Left lung (tissue), 10 donors: Measurements from ENCODE around the gene RALGPS1. TPM values are rescaled to one million over a fixed set of nuclear protein-coding genes. Genes with fewer than 3 reads are reported as not detected.

Experiments used
- ATAC-seq: fragments of 200-7000 bp; cut with Tn5 transposase; one replicate; pipeline ENCODE4 v1.9.1; 2020; ENCODE audit warnings: moderate library complexity
- DNase-seq, 4 donors: peaks; one replicate each; pipeline ENCODE4 v3.0.0-alpha.2; 2013 to 2020
- H3K27ac ChIP-seq, 2 donors: fragments of 200-600 bp; sonication (generic) in 1 of 2; one replicate each; pipeline versions ENCODE4 v1.5.0 to v1.8.0; 2020 to 2021
- H3K27me3 ChIP-seq, 2 donors: fragments of 200-600 bp; sonication (generic) in 1 of 2; one replicate each; pipeline versions ENCODE4 v1.5.0 to v1.8.0; 2020 to 2021
- H3K36me3 ChIP-seq, 2 donors: fragments of 200-600 bp; sonication (generic) in 1 of 2; one replicate each; pipeline versions ENCODE4 v1.5.0 to v1.8.0; 2020 to 2021
- H3K4me1 ChIP-seq, 2 donors: fragments of 200-600 bp; one replicate each; pipeline ENCODE4 v1.8.0; 2021
- H3K4me3 ChIP-seq, 2 donors: fragments of 200-600 bp; sonication (generic) in 1 of 2; one replicate each; pipeline versions ENCODE4 v1.5.0 to v1.8.0; 2020 to 2021; ENCODE audit warnings: mild to moderate bottlenecking in 1 of 2
- H3K9me3 ChIP-seq, 2 donors: fragments of 200-600 bp; sonication (generic) in 1 of 2; one replicate each; pipeline versions ENCODE4 v1.5.0 to v1.8.0; 2020 to 2021
- CTCF ChIP-seq, 2 donors: fragments of 200-600 bp; sonication (generic) in 1 of 2; IDR thresholded peaks; one replicate each; pipeline versions ENCODE4 v1.5.0 to v1.8.0; 2021; ENCODE audit warnings: antibody characterized with exemption in 2 of 2
- intact Hi-C, 2 donors: fragments of 100-400 bp; cut with DNase I; formaldehyde crosslinking; loops; one replicate each; pipeline versions ENCODE4 v1.11.2 to v1.14.2; 2022
- polyA plus RNA-seq, 6 donors: library from polyadenylated mRNA; unstranded; fragments of 120-200 nt; gene quantifications; one replicate each; pipeline ENCODE4 v1.2.1, GENCODE V29; 2013; ENCODE audit not compliant: insufficient read length in 6 of 6
- total RNA-seq, 2 donors: library from RNA; stranded (reverse); fragmentation: NEBNext Ultra II Directional; extraction: Animal tissue kit (Norgen Biotek cat#: 25700); gene quantifications; one replicate each; pipeline ENCODE4 v1.2.1, GENCODE V29; 2021
- donor health status: DM: no; HTN: yes; CAD: no.
- donor health status: DM: no; HTN: no; CAD: no.

The RALGPS1 gene
- total and polyA plus RNA-seq, 8 donors, result 11.9 to 27.6 (median 21.5) TPM

DNA sequence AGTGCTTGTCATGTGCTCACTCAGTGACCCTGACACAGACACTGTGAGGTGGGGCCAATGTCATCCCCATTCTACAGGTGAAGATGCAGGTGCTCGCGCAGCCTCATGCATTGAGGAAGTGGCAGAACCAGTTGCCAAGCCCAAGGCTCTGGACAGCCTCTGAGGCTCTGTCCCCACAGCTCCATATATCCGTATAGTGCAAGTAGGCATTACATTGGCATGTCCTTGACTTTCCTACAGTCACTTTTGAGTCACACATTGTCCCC is 266.7 kb downstream of the RALGPS1 start:
- no peak overlapping the region for H3K27ac ChIP-seq
- H3K27me3 ChIP-seq, result no peaks in the 10 kb centered on the region
- peaks cover 0 to 7% of the 10 kb centered on the region in 2 donors for H3K36me3 ChIP-seq
- intact Hi-C loops, result no loop called here
- H3K4me1 ChIP-seq, result peaks cover 1 to 9% of the 10 kb centered on the region in 2 donors
- DNase-seq (peak in 1 of 4 donors; percentile 22), ATAC-seq (no peak)
- H3K9me3 ChIP-seq, result no peaks in the 10 kb centered on the region
- no peak overlapping the region for H3K4me3 ChIP-seq
- TF ChIP-seq CTCF (IDR thresholded peaks at IDR 0.05), result no peak

GRCh38 chr9:127181595-127182190 is 267.1 kb downstream of the RALGPS1 start:
- DNase-seq, result peak in 1 of 4 donors; percentile 4
- Histone ChIP-seq H3K9me3 (no peaks in the 10 kb centered on the region), H3K36me3 (peaks cover 0 to 7% of the 10 kb centered on the region in 2 donors), H3K27me3 (no peaks in the 10 kb centered on the region), H3K27ac (no peak overlapping the region), H3K4me3 (no peak overlapping the region), H3K4me1 (peaks cover 6 to 13% of the 10 kb centered on the region in 2 donors)
- ATAC-seq, result no peak
- no peak for TF ChIP-seq CTCF (IDR thresholded peaks at IDR 0.05)
- intact Hi-C loops, result no loop called here

- no peak for TF ChIP-seq CTCF (IDR thresholded peaks at IDR 0.05)
- ATAC-seq (no peak), DNase-seq (peak in 1 of 4 donors; percentile 25)
- Histone ChIP-seq H3K9me3 (no peaks in the 10 kb centered on the region), H3K27me3 (no peaks in the 10 kb centered on the region), H3K4me3 (no peak overlapping the region), H3K36me3 (peaks cover 0 to 7% of the 10 kb centered on the region in 2 donors), H3K27ac (no peak overlapping the region), H3K4me1 (peaks cover 14 to 20% of the 10 kb centered on the region in 2 donors)
- intact Hi-C loops, result no loop called here
Observed at GRCh38 chr9:127182901-127183746, 268.5 kb downstream of the RALGPS1 start.

DNA sequence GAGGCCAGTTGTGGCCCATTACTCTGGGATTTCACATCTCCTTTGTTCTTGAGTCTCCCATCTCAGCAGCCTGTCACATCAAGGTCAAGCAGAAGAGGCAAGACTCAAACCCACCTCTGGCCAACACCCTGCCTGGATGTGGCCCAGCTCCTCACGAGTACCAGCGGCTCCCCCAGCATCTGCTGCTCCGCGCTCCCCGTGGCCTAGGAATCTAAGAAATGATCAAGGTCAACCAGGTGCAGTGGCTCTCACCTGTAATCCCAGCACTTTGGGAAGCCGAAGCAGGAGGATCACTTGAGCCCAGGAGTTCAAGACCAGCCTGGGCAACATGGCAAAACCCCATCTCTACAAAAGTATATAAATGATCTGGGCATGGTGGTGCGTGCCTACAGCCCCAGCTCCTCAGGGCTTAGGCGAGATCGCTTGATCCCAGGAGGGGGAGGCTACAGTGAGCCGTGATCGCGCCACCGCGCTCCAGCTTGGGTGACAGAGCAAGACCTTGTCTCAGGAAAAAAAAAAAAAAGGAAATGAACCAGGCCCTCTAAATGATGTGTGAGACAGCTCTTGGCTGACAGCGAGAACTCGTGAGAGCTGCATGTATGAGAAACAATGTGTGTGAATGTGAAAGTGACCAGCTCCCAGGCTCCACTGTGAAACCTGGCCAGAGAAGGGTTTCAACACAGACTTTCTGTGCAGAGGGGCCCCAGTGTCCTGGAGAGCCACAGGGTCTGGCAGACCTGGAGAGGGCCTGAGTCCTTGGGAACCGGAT is 269.4 kb downstream of the RALGPS1 start:
- Histone ChIP-seq H3K36me3 (peaks cover 0 to 7% of the 10 kb centered on the region in 2 donors), H3K27me3 (no peaks in the 10 kb centered on the region), H3K9me3 (no peaks in the 10 kb centered on the region), H3K4me3 (no peak overlapping the region), H3K4me1 (peaks cover 14 to 20% of the 10 kb centered on the region in 2 donors), H3K27ac (peak overlapping the region in 1 of 2 donors; percentile 45)
- intact Hi-C loops, result no loop called here
- TF ChIP-seq CTCF (IDR thresholded peaks at IDR 0.05), result no peak
- DNase-seq (peak in 3 of 4 donors; percentile 34 to 88 (median 76)), ATAC-seq (no peak)

DNA sequence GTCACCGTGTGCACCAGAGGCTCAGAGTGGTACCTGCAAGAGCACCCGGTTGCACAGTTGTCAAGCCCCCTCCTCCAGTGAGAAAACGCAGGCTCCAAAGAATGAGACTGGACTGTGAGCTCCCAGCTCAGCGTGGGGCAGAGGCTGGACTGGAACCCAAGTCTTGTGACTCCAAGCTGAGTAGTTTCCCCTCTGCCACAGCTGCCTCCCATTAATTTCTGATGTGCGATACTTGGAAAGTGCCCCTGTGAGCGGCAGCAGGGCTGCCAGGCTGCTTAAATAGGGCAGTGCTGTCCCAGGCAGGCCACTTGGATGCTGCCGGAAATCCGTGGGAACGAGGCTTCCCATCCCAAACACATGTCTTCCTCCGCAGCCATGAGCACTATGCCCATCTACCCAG is 270.1 kb downstream of the RALGPS1 start:
- ATAC-seq, result no peak

More for the DNA sequence above, 270.1 kb downstream of the RALGPS1 start:
- Histone ChIP-seq H3K4me3 (no peak overlapping the region), H3K36me3 (peaks cover 0 to 7% of the 10 kb centered on the region in 2 donors), H3K4me1 (peaks cover 14 to 20% of the 10 kb centered on the region in 2 donors), H3K27me3 (no peaks in the 10 kb centered on the region), H3K27ac (peak overlapping the region in 1 of 2 donors; percentile 45), H3K9me3 (no peaks in the 10 kb centered on the region)
- no peak for TF ChIP-seq CTCF (IDR thresholded peaks at IDR 0.05)
- intact Hi-C loops, result no loop called here
- peak in 1 of 4 donors; percentile 30 for DNase-seq
